Gastrocnemius medialis (tissue), 4 donors: ENCODE results near the gene TRIM24.

Experiments
- CTCF ChIP-seq, 5 experiments: fragments of 450-650 bp in 3 of 5; fragments of 200-600 bp in 2 of 5; sonication (generic) in 2 of 5; IDR thresholded peaks in 4 of 5; conservative IDR thresholded peaks in 1 of 5; 1 replicate in 4 of 5; 2 replicates in 1 of 5; pipeline ENCODE4 v1.5.1; 2016 to 2019; ENCODE audit warnings: antibody characterized with exemption in 5 of 5, mild to moderate bottlenecking in 3 of 5, moderate library complexity in 3 of 5
- POLR2A ChIP-seq, 2 donors: fragments of 450-650 bp; IDR thresholded peaks; one replicate each; pipeline ENCODE4 v1.6.1; 2017; ENCODE audit warnings: antibody characterized with exemption in 2 of 2, mild to moderate bottlenecking in 2 of 2, moderate library complexity in 2 of 2

DNA sequence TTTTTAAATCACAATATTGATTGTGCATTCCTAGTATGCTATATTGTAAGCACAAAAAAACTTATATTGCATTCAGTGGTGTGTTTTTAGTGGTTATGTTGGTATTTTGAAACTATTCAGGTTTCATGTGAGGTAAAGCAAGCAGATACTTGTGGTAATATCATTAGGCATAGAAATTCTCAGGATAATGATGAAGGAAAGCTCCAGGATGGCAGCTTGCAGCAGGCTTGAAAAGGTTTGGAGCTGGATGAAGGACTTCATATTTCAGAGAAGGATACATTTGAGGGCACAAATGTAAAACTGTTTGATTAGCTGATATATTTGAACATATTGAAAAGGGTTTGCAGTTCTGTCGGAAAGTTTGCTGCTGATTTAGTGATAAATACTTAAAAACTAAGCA lies 17.5 kb downstream of the TRIM24 start:
- no peak for TF ChIP-seq POLR2A (IDR thresholded peaks at IDR 0.05)
- no peak for TF ChIP-seq CTCF (IDR thresholded peaks at IDR 0.05 in 4 of 5, conservative IDR thresholded peaks at IDR 0.05 in 1 of 5)
